ENCODE data around the gene ZNF513. TPM values are rescaled to one million over a fixed set of nuclear protein-coding genes. Genes with fewer than 3 reads are reported as not detected.

The ZNF513 gene
- total RNA-seq, 4 donors from 2014 or later, result 6.6 to 16.3 (median 11.0) TPM

DNA sequence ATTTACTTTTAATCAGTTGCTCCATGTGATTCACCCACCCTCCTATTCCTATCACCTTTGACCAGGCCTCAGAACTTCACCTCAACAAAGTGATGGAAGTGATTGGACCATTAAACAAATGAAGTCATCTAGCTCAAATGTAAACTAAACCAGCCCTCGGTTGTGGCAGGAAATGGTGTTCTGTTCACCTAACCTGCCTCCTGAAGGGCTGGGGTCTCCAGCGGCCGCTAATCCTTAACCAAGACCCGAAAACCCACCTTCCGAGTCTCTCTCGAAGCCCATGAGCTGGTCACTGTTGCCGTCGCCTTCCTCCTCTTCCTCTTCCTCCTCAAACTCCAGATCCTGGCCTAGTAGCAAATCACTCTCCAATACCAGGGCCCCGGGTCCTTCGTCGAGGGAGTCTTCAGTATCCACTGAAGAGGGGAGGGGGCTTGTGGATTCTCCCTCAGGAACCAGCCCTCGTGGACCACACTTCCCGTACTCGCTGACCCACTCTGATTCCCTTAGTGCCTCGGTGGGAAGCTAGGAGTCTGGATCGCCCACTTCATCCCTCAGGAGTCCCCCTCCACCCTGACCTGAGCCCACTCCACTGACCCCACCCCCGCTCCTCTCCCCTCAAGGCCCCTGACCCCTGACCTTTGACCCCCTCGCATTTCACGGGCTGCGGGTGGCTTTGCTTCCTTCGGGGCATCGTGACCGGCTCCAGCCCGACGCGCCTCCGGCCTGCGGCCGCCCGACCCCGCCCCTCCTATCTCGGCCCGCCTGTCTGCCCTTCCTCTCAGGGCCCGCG is 503 bp downstream of the ZNF513 start:
- Histone ChIP-seq H3K36me3 (peaks cover 0 to 71% of the 10 kb centered on the region in 2 donors), H3K4me1 (peaks cover 0 to 34% (median 14%) of the 10 kb centered on the region in 3 donors), H3K27ac (peak overlapping the region; percentile 43 to 95 (median 90)), H3K4me3 (peak overlapping the region; percentile 53 to 79), H3K27me3 (no peaks in the 10 kb centered on the region), H3K9me3 (no peaks in the 10 kb centered on the region)
- TF ChIP-seq, protein P1, sequence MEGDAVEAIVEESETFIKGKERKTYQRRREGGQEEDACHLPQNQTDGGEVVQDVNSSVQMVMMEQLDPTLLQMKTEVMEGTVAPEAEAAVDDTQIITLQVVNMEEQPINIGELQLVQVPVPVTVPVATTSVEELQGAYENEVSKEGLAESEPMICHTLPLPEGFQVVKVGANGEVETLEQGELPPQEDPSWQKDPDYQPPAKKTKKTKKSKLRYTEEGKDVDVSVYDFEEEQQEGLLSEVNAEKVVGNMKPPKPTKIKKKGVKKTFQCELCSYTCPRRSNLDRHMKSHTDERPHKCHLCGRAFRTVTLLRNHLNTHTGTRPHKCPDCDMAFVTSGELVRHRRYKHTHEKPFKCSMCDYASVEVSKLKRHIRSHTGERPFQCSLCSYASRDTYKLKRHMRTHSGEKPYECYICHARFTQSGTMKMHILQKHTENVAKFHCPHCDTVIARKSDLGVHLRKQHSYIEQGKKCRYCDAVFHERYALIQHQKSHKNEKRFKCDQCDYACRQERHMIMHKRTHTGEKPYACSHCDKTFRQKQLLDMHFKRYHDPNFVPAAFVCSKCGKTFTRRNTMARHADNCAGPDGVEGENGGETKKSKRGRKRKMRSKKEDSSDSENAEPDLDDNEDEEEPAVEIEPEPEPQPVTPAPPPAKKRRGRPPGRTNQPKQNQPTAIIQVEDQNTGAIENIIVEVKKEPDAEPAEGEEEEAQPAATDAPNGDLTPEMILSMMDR (IDR thresholded peaks at IDR 0.05), result no peak
- TF ChIP-seq POLR2A (IDR thresholded peaks at IDR 0.05) (no peak), POLR2AphosphoS5 (IDR thresholded peaks at IDR 0.05) (peak; percentile 11), EP300 (IDR thresholded peaks at IDR 0.05) (no peak)
- 0 to 4% methylated on average over 5 to 12 of the region's 35 CpGs for WGBS, 2 donors (ENCODE audit: low coverage in 1 of 2)
- ATAC-seq, result peak; percentile 65

DNA sequence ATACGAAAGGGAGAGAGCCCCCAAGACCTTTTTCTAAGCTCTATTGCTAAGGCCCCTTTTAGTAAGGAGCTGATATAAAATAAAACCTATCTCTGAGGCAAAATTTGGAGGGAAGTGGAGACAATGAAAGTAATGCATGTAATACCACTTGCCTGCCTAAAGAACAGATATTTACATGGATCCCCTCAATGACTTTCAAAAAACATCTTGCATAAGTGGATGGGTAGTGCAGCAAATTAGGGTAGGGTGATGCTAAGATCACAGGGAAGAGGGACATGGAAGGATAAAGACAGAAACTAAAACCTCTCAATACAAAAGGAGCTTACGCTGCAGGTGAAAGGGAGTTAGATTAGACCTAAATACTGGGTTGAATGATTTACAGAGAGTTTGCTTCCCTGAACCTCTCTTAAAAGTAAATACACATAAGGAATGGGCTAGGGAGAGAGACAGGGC is 1.1 kb downstream of the ZNF513 start:
- no peaks in the 10 kb centered on the region for H3K9me3 ChIP-seq
- no peak for ATAC-seq
- peak overlapping the region in 1 of 2 donors; percentile 79 for H3K4me3 ChIP-seq
- peak overlapping the region in 3 of 4 donors; percentile 90 to 95 (median 90) for H3K27ac ChIP-seq
- no peak for TF ChIP-seq POLR2A (IDR thresholded peaks at IDR 0.05)
- TF ChIP-seq, protein P1 (IDR thresholded peaks at IDR 0.05), result no peak
- 54 to 67% methylated on average over 2 of the region's 2 CpGs for WGBS, 2 donors (ENCODE audit: low coverage in 1 of 2)
- H3K27me3 ChIP-seq, result no peaks in the 10 kb centered on the region
- peaks cover 0 to 34% (median 14%) of the 10 kb centered on the region in 3 donors for H3K4me1 ChIP-seq
- peaks cover 0 to 71% of the 10 kb centered on the region in 2 donors for H3K36me3 ChIP-seq

DNA sequence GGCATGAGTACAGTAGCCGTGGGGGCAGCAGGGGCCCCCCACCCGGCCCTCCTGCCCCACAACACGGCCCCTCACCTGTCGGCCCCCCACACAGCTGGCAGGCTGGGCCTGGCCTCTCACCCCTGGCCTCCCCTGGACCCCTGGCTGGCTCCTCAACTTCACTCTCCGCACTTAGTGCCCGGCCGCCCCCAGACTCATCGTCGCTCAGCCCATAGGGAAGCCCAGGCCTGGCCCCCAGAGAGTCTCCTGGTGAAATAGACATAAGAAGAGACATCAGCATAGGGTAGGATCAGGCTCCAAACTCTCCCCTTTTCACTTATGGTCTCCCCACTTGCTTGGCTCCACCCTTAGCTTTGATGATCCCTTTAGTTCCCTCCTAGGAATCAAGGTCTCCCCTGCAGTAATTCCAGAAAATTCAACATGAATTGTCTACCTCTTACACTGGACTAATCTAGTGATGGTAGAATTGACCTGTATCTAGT is 1.7 kb downstream of the ZNF513 start:
- no peak for TF ChIP-seq POLR2A (IDR thresholded peaks at IDR 0.05)
- no peak for TF ChIP-seq POLR2AphosphoS5 (IDR thresholded peaks at IDR 0.05)
- TF ChIP-seq EP300 (IDR thresholded peaks at IDR 0.05), result no peak
- TF ChIP-seq, protein P1 (IDR thresholded peaks at IDR 0.05), result no peak
- Histone ChIP-seq H3K27me3 (no peaks in the 10 kb centered on the region), H3K27ac (peak overlapping the region in 2 of 4 donors; percentile 31 to 90), H3K36me3 (peaks cover 0 to 71% of the 10 kb centered on the region in 2 donors), H3K4me1 (peaks cover 0 to 34% (median 14%) of the 10 kb centered on the region in 3 donors), H3K9me3 (no peaks in the 10 kb centered on the region), H3K4me3 (no peak overlapping the region)
- ATAC-seq, result no peak
- WGBS, 2 donors (ENCODE audit: low coverage in 1 of 2), result 83% methylated on average over 2 of the region's 9 CpGs; no CpG with 5 or more reads in 1 of the 2 donors

DNA sequence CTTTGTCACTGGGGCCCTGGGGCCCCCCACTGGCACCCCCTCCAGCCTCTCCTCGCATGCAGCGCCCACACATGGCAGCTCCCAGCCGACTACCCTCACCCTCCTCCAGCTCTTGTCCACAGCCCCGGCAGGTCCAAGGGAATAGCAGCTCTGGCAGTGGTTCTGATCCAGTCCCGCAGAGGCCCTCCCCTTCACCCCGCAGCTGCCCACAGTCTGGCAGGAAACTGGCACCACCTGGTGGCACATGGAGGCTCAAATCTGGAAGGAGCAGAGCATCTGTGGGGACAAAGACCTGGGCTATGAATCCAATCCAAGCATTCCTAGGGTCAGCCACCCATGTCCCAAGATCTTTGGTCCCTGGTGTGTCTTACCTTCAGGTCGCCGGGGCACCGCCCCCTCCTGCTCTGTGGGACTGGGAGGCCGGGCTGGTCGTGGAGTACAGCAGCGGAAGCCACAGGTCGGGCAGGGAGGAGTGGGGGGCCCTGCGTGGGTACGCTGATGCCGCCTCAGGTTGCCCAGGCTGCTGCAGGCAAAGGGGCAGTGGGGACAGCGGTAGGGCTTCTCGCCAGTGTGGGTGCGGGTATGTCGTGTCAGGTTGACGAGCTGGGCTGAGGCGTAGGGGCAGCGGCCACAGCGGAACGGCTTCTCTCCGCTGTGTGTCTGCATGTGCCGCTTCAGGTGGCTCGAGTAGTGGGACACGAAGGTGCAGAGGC is 2.3 kb downstream of the ZNF513 start:
- 68 to 79% methylated on average over 4 to 8 of the region's 29 CpGs for WGBS, 2 donors (ENCODE audit: low coverage in 1 of 2)
- no peak for TF ChIP-seq EP300 (IDR thresholded peaks at IDR 0.05)
- TF ChIP-seq POLR2AphosphoS5 (IDR thresholded peaks at IDR 0.05), result peak; percentile 26
- Histone ChIP-seq H3K4me1 (peaks cover 0 to 40% (median 14%) of the 10 kb centered on the region in 3 donors), H3K9me3 (no peaks in the 10 kb centered on the region), H3K27ac (peak overlapping the region in 3 of 4 donors; percentile 8 to 90 (median 31)), H3K4me3 (no peak overlapping the region), H3K36me3 (peaks cover 0 to 71% of the 10 kb centered on the region in 2 donors), H3K27me3 (no peaks in the 10 kb centered on the region)
- ATAC-seq, result no peak

DNA sequence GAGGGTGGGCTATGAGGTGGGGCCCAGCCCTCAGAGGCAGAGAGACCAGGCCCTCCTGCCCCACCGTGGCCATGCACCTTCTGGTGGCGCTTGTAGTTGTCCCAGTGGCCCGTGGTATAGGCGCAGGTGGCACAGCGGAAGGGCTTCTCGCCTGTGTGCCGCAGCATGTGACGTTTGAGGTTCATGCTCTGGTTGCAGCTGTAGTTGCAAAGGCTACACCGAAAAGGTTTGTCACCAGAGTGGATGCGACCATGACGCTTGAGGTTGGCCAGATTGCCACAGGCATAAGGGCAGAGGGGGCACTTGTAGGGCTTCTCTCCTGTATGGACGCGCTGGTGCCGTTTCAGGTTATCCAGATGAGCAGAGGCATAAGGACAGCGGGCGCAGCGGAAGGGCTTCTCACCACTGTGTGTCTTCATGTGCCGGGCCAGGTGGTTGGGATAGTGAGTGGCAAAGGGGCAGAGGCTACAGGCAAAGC is 2.9 kb downstream of the ZNF513 start:
- WGBS, 2 donors (ENCODE audit: low coverage in 1 of 2), result no CpG with 5 or more reads among the region's 18 CpGs
- Histone ChIP-seq H3K4me3 (no peak overlapping the region), H3K9me3 (no peaks in the 10 kb centered on the region), H3K27me3 (no peaks in the 10 kb centered on the region), H3K27ac (no peak overlapping the region), H3K4me1 (peaks cover 0 to 46% (median 15%) of the 10 kb centered on the region in 3 donors), H3K36me3 (peaks cover 0 to 73% of the 10 kb centered on the region in 2 donors)
- TF ChIP-seq POLR2A (IDR thresholded peaks at IDR 0.05), result no peak
- TF ChIP-seq, protein P1 (IDR thresholded peaks at IDR 0.05), result no peak
- no peak for TF ChIP-seq POLR2AphosphoS5 (IDR thresholded peaks at IDR 0.05)
- TF ChIP-seq EP300 (IDR thresholded peaks at IDR 0.05), result no peak
- no peak for ATAC-seq
